GM21447 (cell line): ENCODE data around the gene STT3A.

ENCODE experiments used
- ATAC-seq: cut with Tn5 transposase; IDR thresholded peaks from one replicate; pipeline ENCODE4 v1.9.1; 2021; ENCODE audit not compliant: unreplicated experiment

STT3A gene

GRCh38 chr11:125649465-125650166 is 57.0 kb downstream of the STT3A start:
- no peak for ATAC-seq

- no peak for ATAC-seq
Observed at GRCh38 chr11:125662689-125663088, 70.0 kb downstream of the STT3A start.

- no peak for ATAC-seq
Observed at GRCh38 chr11:125663910-125664309, 71.3 kb downstream of the STT3A start.

GRCh38 chr11:125667151-125667550 is 74.5 kb downstream of the STT3A start:
- ATAC-seq = no peak

- ATAC-seq = no peak
Observed at GRCh38 chr11:125670172-125670571, 77.5 kb downstream of the STT3A start.

- no peak for ATAC-seq
Observed at GRCh38 chr11:125671561-125671960, 78.9 kb downstream of the STT3A start.
